ENCODE data around the gene ULBP1.
"Not testable (repeated sequence)": the region's sequence is repeated elsewhere in the genome, so short reads cannot be mapped to it uniquely, and the experiment has no call there.

DNA sequence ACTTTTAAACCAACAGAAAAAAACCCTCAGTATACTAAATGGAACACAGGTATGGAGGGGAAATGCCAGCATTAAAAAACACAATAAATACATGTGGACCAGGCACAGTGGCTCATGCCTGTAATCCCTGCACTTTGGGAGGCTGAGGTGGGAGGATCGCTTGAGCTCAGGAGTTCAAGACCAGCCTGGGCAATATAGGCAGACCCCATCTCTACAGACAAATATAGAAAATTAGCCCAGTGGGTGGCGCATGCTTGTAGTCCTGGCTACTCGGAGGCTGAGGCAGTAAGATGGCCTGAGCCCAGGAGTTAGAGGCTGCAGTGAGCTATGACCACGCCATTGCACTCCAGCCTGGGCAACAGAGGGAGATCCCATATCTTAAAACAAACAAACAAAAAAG lies 3.9 kb upstream of the ULBP1 start:
- TF ChIP-seq, protein P1, sequence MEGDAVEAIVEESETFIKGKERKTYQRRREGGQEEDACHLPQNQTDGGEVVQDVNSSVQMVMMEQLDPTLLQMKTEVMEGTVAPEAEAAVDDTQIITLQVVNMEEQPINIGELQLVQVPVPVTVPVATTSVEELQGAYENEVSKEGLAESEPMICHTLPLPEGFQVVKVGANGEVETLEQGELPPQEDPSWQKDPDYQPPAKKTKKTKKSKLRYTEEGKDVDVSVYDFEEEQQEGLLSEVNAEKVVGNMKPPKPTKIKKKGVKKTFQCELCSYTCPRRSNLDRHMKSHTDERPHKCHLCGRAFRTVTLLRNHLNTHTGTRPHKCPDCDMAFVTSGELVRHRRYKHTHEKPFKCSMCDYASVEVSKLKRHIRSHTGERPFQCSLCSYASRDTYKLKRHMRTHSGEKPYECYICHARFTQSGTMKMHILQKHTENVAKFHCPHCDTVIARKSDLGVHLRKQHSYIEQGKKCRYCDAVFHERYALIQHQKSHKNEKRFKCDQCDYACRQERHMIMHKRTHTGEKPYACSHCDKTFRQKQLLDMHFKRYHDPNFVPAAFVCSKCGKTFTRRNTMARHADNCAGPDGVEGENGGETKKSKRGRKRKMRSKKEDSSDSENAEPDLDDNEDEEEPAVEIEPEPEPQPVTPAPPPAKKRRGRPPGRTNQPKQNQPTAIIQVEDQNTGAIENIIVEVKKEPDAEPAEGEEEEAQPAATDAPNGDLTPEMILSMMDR (IDR thresholded peaks at IDR 0.05): not testable (repeated sequence)
- not testable (repeated sequence) for TF ChIP-seq POLR2A (IDR thresholded peaks at IDR 0.05)
